ENCODE data around the gene HAND1.
A peak's percentile ranks its signal among the peaks of the same experiment; 100 is the strongest.

Gene HAND1

DNA sequence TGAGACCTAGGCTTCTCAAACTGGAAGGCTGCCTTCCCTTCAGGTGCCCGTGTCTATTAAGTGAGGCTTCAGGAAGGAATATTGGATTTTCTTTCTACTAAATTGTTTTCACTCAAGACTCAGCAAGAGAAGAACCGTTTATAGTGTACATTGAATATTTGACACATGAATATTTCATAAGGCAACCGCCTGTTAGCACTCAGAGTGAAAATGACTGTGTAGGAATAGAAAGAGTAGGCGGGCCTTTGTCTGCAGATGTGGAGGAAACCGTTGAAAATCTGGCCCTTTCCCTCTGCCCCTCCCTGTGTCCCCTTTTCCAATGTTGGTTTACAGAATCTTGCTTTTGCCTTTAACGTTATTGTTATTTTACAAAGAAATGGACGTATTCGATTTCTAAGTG is 26.1 kb downstream of the HAND1 start:
- no peak for DNase-seq (ENCODE audit: low read depth)

DNA sequence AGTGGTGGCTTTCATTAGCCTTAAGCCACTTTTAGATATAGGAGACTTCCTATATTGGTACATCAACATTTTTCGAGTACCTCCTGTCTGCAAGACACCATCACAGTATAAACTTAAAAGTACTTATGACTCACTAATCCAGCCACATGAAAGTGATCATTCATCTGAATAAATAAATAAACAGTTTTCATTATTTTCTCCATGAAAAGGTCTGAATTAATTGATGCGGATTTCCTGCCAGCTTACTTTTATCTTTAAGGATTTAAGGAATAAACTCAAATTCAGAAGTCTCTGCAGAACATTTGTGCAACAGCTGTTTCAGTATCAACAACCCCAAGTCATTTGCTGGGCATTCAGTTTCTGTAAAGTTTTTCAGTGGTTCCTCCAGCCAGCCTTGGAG is 28.2 kb downstream of the HAND1 start:
- no peak for DNase-seq (ENCODE audit: low read depth)

- no peak for DNase-seq (ENCODE audit: low read depth)
These were observed 30.8 kb downstream of the HAND1 start for GRCh38 chr5:154447089-154447725.

DNA sequence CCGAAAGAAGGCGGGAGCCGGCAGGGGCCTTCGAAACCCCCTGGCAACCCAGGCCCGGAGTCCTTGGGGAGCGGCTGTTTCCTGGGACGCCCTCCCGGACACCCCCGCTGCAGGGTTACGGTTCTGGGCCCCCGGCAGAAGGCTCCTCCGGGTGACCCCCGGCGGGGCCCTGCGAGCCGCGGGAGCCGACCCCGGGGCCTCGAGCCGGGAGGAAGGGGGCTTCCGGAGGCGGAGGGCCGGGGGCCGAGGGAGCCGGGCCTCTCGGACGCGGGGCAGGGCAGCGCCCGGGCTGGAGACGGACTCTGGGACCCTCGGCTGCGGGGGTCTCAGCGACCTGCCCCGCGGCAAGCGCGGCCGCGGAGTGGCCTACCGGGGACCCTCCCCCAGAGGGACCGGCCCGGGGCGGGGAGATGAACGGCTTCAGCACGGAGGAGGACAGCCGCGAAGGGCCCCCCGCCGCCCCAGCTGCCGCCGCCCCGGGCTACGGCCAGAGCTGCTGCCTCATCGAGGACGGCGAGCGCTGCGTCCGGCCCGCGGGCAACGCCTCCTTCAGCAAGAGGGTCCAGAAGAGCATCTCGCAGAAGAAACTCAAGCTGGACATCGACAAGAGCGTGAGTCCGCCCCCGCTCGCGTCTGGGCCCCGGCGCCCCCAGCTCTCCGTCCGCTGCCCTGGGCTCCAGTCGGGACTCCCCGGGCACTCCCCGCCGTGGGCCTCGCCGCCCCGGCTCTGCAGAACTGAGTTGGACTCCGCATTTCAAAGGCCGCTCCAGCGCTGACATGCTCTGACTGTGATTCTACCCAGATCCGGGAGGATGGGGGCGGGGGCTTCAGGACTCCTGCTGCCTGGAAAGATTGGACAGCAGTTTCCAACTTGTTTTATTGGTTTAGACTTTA is 31.6 kb downstream of the HAND1 start:
- no peak for DNase-seq (ENCODE audit: low read depth)

DNA sequence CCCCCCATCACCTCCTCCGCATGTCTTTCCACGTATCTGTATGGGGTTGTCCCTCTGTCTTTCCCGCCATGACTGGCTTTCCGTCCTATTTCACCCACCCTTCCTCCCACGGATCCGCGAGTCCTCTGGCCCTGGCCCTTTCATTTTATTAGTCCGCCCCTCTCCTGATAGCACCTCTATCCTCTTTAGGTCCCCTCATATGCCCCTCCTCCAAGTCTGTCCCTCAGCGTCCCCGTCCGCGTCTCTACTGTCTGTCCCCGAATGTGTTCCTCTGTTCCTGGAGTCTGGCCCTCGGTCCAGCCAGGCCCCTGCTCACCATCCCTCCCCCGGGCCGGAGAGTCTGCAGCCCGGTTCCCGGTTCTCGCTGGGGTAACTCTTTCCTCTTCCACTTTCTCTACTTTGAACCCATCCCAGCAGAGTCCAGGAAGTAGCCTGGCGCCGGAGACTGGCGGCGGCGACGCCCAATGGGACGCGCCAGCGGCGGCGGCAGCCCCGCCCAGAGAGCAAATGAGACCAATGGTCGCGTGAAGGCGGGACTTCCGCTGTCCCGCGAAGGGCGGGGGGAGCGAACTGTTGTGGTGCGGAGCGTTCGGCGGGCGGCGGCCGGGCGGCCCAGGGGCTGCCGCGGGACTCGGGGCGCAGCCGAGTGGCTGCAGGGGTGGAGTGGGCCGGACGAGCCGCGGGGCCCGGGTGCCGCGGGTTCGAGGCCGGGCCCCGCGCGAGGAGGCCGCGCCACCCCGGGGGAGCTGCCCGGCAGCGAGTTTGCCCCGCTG is 32.4 kb downstream of the HAND1 start, which contains the start of gene SAP30L:
TSS of gene SAP30L (plus strand) at position 576 of the 773 bp plus-strand sequence. CDS start 608 bp downstream, outside the sequence.
- peak; percentile 55 for DNase-seq (ENCODE audit: low read depth)

DNA sequence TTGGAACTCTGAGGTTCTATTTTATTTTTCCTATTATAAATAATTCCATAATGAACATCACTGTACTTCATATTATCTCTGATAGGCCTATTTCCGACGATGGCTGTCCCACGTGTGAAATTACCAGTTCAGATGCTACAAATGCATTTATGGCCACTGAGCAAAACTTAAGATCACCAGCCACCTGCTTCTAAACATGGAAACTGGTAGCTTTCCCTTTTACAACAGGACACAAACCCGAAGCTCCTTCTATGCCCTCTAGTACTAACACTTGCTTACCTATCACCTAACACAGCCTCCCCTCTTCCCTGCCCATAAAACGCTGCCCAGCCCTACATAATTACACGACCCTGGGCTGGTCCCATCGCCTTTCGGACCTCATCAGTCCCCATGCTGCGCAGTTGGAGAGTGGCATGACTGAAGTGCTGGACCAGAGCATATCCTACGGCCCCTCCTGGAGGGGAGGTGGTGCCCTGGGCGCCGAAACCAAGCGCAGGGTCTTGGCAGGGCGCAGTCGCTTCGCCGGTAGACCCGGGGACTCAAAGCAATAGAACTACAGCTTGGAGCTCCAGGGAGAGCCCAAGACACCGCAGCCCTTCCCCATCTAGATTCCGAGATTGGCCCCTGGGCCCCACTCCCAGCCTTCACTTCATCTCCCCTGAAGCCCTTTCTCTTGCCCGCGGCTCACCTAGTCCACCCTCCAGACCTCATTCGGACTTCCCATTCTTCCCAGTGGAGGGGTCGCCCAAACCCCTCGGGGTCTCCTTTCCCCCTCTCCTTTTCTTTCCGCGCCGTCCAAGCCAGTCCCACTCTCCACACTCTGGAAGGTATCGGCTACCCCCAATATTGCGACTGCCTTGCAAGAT is 33.2 kb downstream of the HAND1 start:
- no peak for DNase-seq (ENCODE audit: low read depth)

DNA sequence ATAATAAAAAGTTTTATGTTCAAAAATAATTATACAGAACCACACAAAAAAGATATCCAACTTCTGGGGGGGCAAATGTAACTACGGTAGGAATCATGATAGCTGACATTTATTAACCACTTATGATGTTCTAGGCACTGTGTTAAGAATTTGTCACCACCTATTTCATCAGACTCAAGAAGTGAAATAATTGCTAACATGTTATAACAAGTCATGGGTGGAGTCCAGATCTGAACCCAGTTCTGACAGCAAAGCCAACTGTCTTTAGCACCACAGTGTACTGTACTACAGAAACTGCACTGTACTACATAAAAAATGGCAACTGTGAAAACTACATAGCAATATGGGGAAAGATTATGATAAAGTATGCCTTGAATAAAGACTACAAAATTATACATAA is 35.2 kb downstream of the HAND1 start:
- DNase-seq (ENCODE audit: low read depth): no peak

DNA sequence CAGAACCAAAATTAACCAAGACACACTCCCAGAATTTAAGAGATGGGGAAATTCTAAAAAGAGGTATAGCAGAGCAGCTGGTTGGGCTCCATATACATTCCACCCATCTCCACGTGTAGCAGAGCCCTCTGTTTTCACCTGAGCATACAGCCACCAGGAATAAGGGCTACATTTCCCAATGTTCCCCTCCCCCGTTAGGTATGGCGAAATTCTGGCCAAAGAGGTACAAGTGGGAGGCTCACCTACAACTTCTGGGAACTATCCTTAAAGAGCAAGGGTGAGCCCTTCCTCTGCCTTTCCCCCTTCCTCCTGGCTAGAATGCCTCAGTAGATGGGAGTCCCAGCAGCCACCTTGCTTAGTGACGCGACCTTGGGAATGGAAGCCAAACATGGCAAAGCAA is 37.5 kb downstream of the HAND1 start:
- no peak for DNase-seq (ENCODE audit: low read depth)

- DNase-seq (ENCODE audit: low read depth): no peak
These were observed 40.6 kb downstream of the HAND1 start for GRCh38 chr5:154437281-154437965.

GRCh38 chr5:154435226-154435625 is 42.8 kb downstream of the HAND1 start:
- DNase-seq (ENCODE audit: low read depth): no peak

DNA sequence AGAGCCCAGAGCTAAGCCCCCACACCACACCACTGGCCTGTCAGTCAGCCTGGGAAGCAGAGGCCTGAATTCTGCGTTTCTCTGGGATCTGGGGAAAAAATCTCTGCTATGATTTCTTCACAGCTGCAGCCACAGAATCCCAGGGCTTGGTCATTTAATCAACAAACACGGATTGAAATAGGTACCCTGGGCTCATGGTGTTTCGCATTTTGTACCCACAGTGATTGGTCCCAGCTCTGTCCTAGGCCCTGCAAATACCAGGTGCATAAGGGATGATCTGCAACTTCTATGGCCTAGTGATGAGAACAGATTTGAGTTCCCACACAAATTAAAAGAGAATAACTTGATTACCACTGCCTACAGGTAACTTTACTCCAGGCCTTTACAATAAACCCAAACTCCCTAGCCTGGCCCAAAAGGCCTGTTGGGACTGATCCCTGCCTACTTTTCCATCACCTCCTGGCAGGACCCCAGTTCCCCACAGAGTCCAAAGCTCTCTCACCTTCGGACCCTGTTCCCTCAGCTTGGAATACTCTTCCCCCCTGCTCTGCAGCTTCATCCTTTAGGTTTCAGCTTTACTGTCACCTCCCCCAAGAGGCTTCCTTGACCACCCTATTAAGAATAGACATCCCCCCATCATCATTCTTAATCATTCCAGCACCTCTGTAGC is 46.9 kb downstream of the HAND1 start:
- DNase-seq (ENCODE audit: low read depth): no peak

DNA sequence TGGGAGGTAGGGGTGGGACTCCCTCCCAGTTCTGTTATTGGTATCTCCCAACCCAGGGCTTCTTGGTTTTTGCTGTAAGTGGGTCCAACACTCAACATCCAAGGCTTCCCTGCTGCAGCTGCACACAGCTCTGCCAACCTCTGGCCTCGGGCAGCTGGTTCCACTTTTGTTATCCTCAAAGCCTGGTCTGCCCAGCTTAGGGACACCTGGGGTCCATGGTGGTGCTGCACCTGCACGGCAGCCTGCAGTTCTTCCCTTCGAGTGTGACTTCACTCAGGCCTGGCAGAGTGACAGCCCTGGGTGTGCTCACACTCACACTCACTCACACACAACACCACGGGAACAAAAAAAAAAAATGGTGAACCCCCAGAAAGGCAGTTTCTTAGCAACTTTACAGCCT is 47.6 kb downstream of the HAND1 start:
- DNase-seq (ENCODE audit: low read depth): no peak

GRCh38 chr5:154429341-154429740 is 48.7 kb downstream of the HAND1 start:
- no peak for DNase-seq (ENCODE audit: low read depth)

- no peak for DNase-seq (ENCODE audit: low read depth)
These were observed 49.8 kb downstream of the HAND1 start for GRCh38 chr5:154428208-154428607.
